LNCaP clone FGC (cell line): ENCODE measurements around the gene NFKBIB.

ENCODE experiments used
- DNase-seq: peaks from one replicate; pipeline ENCODE4 v3.0.0-alpha.2; 2011; ENCODE audit warnings: low read depth
- H3K4me3 ChIP-seq: 2 replicates; pipeline ENCODE4 v1.5.1; 2011; ENCODE audit warnings: mild to moderate bottlenecking, low read depth, low read length, control low read depth
- CTCF ChIP-seq: IDR thresholded peaks from 2 replicates; pipeline ENCODE4 v1.5.1; 2012; ENCODE audit warnings: mild to moderate bottlenecking; ENCODE audit not compliant: control insufficient read depth, insufficient read depth; ENCODE audit errors: extremely low read depth

NFKBIB gene

GRCh38 chr19:38945562-38946228 is 45.9 kb downstream of the NFKBIB start:
- DNase-seq: no peak
- TF ChIP-seq CTCF: no peak

GRCh38 chr19:38946229-38947010 is 46.7 kb downstream of the NFKBIB start:
- H3K4me3 ChIP-seq: no peak overlapping the region
- DNase-seq: no peak
- TF ChIP-seq CTCF: no peak

More at GRCh38 chr19:38945562-38946228, 45.9 kb downstream of the NFKBIB start:
- no peak overlapping the region for H3K4me3 ChIP-seq

- no peak overlapping the region for H3K4me3 ChIP-seq
- DNase-seq: no peak
- no peak for TF ChIP-seq CTCF
Measured at GRCh38 chr19:38949580-38950367, 50.0 kb downstream of the NFKBIB start.

GRCh38 chr19:38951187-38951586 is 51.4 kb downstream of the NFKBIB start:
- H3K4me3 ChIP-seq: no peak overlapping the region
- no peak for TF ChIP-seq CTCF
- DNase-seq: no peak

- no peak overlapping the region for H3K4me3 ChIP-seq
- TF ChIP-seq CTCF: peak; percentile 61
- peak; percentile 33 for DNase-seq
Measured at GRCh38 chr19:38952395-38953165, 52.8 kb downstream of the NFKBIB start.

- TF ChIP-seq CTCF: no peak
- DNase-seq: no peak
- no peak overlapping the region for H3K4me3 ChIP-seq
Measured at GRCh38 chr19:38953677-38954076, 53.9 kb downstream of the NFKBIB start.
